GM21737 (cell line): ENCODE data around the gene PRR19.

Experiments used
- ATAC-seq: cut with Tn5 transposase; IDR thresholded peaks from one replicate; pipeline ENCODE4 v1.9.1; 2021; ENCODE audit warnings: mild to moderate bottlenecking, moderate library complexity; ENCODE audit not compliant: unreplicated experiment

The PRR19 gene

DNA sequence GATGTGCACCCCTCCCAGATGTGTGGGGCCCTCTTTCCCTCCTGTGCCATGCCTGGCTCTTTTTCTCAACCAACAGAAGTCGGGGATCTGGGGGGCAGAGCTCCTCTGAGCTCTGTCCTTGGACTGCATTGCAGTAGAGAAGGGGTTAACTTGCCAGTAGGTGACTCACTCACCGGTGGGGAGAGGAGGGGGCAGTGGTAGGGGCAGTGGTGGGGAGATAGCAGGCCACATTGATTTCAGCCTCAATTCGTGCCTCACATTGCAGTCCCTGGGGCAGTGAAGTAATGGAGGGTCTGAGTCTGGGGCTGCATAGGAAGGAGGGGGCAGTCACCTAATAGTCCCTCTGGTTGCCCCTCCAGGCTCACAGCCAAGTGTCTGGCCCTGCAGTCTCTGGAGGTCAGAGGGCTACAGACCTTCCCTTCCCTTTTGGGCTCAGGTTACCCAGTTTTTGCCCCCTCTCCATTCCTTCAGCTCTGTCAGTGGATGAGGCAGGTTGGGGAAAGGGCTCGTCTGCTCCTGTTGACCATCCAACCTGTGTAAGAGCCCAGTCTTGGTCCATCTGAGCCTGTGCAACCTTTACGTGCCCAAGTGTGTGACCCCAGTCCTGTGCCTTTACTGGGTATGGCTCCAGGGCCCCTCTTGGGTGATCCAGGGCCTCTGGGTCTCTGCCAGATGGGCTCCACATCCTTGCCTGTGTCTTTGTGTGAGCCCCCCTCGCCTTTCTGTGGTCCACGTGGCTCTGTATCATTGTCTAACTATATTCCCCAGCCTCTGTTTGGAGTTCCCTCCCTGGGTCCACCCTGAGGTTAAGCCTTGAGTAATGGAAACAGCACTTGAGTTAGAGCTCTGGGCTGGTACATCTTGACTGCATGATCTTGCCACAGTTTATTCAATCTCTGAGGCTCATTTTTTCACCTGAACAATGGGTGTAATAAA lies 19.8 kb upstream of the PRR19 start:
- ATAC-seq: no peak

DNA sequence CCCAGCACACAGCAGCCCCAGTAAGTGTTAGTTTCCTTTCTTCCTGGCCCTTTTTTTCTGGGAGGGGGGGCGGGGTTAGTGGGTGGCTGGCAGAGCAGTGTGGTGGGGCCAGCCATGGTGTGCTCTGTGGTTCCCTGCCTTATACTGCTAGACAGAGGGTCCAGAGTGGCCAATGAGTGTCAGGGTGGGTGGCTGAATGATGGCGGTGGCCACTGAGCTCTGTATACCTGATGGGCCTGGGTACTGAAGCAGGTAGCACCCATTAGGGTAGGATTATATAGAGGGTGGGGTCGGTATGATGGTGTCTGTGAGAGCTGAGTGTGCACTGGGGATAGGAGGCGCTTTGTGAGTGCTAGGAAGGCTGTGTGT lies 19.1 kb upstream of the PRR19 start:
- ATAC-seq: no peak

DNA sequence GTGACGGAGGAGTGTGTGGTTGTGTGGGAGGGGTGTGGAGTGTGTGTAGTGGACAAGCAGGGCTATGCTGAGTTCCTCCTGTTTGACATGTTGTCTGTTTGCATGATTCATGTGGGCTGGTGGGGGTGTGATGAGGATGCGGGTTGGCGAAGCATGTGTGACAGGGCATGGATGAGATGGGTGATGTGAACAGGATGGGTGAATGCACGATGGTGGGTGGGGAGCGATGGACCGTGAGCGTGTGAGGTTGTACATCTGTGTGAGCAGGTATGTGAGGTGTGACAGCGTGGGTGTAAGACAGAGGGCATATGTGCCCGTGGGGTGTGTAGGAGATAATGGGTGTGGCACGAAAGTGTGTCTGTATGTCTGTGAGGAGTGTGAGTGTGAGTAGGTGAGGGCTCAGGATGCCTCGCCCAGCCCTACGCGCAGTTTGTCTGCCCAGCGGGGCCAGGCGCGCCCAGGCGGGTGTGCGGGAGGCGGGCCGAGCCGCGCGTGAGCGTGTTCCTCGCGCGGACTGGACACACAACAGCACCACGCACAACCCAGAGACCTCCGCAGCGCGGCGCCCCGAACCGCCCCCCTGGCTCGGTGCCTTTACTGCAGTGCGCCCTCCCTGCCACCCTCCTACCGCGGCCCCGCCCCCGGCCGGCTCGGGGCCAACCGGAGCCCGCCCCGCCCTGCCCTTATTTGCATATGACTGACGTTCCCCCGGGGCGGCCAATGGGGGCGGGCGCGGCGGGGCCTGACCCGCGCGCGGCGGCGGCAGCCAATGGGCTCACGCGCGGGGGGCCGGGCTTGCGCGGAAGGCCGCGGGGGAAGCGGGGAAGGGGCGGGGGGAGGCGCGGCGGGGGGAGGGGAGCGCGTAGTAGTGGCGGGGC lies 18.5 kb upstream of the PRR19 start:
- ATAC-seq: peak; percentile 41

DNA sequence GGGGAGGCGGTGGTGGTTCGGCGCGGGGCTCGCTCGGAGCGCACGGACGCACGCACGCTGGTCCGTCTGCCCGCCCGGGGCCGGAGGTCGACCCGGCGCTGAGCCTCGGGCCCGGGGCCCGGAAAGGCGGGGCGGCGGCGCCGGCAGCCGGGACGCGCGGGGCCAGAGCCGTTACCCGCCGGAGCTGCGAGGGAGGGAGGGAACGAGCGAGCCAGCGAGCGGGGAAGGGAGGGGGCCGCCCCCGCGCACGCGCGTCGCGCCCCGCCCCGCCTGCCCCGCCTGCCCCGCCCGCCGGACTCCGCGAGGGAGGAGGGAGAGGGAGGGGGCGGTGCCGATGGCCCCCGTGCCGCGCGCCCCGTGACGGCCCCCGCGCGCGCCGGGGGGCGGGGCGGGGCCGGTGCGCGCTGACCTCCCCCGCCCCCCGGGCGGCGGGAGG lies 17.8 kb upstream of the PRR19 start:
- peak; percentile 33 for ATAC-seq

DNA sequence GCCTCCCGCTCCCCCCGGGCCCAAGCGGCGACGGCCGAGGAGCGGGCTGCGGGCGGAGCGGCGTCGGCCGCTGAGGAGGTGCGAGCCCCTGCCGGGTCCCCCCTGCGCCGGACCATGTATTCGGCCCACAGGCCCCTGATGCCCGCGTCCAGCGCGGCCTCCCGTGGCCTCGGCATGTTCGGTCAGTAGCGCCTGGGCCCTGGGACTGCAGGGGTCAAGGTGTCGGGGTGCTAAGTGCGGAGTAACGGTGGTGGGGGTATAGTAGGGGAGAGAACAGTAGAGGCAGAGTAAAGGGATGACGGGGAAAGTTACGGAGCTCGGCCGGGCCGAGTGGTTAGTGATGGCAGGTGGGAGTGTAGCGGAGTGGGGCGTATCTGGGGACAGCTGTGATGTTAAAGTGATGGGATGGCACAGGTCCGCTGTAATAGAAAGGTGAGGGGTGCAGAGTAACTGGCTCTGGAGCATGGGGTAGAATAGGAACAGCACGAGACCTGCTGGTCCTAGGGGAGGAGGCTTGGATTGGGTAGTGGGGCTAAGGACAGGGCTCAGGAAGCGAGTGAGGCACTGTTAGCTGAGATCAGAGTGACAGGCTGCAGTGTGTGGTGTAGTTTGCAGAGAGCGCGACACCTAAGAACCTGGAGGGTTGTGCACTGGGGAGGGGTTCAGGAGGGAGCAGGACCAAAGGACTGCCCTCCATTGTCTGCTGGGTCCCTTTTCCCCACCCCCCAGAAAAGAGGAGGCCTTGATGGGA lies 17.2 kb upstream of the PRR19 start:
- no peak for ATAC-seq

DNA sequence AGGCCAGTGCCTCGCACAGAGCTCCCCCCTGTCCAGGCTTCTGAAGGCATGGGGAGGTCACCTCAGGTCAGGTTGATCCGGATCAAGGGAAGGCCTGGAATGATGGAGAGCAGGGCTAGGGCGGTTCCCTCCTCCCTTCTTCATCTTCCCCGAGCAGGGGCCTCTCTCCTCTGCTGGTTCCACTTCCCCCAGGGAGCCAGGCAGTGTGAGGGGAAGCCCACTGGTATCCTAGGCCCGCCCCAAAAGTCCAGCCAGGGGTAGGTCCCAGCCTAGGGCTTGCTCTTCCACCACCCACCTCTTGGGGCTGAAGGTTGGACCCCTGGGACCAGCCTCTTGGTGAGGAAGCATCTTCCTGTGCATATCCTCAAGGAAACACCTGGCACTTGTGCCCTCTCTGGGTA lies 16.4 kb upstream of the PRR19 start:
- no peak for ATAC-seq

DNA sequence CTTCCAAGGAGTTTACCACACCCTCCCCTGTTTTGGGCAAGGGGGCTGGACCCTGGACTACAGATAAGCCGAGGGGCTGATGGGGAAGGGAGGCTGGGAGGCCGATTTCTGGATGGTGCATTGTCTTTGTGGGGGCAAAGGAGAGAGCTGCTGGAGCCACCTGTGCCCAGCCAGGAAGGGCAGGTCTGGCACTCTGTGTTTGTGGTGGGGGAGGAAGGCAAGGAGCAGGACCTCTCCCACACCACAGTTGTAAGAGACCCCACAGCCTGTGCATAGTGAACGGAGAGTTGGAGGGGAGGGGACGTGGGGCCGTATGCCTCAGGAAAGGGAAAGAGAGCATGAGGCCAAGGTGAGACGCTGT lies 16.0 kb upstream of the PRR19 start:
- ATAC-seq: no peak

DNA sequence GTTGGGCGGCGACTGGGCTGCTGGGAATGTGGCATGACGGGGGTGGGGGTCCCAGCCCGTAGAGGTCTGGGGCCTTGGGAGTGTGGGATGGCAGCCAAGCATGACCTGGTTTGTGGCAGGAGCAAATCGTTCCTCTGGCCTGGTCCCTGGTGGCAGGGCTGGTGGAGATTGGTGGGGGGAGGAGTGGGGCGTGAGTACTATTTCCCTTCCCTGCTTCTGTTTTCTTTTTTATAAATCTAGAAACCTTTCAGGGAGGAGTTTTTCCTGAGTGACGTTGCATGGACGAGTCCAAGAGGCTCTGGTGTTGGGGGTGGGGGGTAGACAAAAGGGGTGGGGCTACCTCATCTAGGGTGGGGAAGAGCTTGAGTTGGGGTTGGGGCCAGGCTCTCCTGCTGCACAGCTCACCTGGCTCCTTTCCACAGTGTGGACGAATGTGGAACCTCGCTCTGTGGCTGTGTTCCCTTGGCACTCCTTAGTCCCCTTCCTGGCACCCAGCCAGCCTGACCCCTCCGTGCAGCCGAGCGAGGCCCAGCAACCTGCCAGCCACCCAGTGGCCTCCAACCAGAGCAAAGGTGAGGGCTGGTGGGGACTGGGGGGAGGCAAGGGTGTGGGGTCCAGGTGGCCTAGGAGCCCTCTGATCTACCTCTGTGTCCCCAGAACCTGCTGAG lies 15.4 kb upstream of the PRR19 start:
- ATAC-seq: no peak

DNA sequence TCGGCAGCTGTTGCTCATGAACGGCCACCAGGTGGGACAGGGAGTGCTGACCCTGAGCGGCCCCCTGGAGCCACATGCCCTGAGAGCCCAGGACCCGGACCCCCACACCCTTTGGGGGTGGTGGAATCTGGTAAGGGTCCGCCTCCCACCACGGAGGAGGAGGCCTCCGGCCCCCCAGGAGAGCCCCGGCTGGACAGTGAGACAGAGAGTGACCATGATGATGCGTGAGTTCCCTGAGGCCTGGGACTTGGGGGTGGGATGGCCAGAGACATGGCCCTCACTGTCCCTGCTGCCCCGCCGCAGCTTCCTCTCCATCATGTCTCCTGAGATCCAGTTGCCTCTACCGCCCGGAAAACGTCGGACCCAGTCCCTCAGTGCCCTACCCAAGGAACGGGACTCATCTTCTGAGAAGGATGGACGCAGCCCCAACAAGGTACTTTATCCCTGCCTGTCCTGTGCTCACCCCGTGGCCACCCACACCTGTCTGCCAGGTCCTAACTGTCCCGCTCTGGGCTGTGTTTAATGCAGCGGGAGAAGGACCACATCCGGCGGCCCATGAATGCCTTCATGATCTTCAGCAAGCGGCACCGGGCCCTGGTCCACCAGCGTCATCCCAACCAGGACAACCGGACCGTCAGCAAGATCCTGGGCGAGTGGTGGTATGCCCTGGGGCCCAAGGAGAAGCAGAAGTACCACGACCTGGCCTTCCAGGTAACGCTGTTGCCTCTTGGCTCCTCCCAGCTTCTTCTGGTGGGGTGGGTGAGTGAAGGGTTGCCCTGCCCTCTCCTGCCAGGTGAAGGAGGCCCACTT lies 14.7 kb upstream of the PRR19 start:
- ATAC-seq: no peak

DNA sequence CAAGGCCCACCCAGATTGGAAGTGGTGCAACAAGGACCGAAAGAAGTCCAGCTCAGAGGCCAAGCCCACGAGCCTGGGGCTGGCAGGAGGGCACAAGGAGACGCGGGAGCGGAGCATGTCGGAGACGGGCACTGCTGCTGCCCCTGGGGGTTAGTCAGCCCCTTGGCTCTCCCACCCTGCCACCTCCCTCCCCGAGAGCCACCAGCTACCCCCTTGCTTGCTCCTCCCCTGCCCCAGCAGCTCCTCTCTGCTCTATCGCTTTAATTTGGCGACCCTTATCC lies 14.2 kb upstream of the PRR19 start:
- no peak for ATAC-seq

DNA sequence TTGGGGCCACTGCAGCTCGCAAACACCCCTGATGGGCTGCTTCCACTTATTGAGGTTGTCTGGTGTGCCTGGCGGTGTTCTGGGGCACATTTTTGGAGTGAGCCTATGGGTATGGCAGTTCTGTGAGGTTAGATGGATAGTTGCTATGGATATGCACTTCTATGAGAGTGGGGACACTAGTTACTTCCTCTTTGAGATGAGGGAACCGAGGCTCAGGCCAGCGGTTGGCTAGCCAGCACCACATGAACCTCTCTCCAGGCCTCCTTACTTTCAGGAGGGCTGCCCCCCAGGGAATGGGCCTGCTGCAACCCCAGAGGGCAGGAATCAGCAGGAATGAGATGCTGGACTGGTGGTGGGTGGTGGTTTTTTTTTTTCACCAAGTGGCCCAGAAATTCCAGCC lies 13.5 kb upstream of the PRR19 start:
- ATAC-seq: no peak

DNA sequence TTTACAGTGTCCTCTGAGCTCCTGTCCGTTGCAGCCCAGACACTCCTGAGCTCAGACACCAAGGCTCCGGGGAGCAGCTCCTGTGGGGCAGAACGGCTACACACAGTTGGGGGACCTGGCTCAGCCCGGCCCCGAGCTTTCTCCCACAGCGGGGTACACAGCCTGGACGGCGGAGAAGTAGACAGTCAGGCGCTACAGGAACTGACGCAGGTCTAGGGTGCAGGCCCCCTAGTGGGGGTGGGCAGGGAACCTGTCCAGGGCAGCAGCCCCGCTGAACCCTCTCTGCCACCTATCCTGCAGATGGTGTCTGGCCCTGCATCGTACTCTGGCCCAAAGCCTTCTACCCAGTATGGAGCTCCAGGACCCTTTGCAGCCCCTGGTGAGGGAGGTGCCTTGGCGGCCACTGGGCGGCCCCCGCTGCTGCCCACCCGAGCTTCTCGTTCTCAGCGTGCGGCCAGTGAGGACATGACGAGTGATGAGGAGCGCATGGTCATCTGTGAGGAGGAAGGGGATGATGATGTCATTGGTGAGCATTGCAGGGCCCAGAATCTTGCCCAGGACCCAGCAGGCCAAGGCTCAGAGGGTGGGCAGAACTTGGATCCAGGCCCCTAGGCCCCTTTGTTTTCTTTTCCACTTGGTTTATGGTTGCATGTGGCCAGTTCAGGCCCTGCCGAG lies 12.9 kb upstream of the PRR19 start:
- no peak for ATAC-seq

DNA sequence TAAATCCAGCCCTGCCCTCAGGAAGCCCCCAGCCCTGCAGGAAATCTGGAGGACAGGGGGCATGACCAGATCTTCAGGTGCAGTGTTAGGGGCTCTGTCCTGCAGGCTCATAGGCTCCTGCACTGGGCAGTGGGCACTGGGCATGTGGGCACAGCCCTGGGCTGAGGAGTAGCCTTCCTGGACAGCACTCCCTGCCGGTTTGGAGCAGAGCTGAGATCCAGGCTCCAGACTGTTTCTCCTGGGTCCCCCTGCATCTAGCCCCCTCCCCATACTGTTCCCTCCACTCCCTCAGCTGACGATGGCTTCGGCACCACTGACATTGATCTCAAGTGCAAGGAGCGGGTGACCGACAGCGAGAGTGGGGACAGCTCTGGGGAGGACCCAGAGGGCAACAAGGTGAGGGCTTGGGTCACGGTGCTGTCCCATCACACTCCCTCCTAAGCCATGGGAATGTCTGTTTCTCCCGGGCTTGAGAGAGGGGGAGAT lies 12.3 kb upstream of the PRR19 start:
- ATAC-seq: no peak

DNA sequence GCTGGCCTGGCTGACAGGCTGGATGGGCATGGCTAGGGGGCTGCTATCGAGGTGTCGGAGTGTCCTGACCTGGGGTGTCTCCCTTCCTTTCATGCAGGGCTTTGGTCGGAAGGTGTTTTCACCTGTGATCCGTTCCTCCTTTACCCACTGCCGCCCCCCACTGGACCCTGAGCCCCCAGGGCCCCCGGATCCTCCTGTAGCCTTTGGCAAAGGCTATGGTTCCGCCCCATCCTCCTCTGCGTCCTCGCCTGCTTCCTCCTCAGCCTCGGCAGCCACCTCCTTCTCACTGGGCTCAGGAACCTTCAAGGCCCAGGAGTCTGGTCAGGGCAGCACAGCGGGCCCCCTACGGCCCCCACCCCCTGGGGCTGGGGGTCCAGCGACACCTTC lies 11.8 kb upstream of the PRR19 start:
- ATAC-seq: no peak

DNA sequence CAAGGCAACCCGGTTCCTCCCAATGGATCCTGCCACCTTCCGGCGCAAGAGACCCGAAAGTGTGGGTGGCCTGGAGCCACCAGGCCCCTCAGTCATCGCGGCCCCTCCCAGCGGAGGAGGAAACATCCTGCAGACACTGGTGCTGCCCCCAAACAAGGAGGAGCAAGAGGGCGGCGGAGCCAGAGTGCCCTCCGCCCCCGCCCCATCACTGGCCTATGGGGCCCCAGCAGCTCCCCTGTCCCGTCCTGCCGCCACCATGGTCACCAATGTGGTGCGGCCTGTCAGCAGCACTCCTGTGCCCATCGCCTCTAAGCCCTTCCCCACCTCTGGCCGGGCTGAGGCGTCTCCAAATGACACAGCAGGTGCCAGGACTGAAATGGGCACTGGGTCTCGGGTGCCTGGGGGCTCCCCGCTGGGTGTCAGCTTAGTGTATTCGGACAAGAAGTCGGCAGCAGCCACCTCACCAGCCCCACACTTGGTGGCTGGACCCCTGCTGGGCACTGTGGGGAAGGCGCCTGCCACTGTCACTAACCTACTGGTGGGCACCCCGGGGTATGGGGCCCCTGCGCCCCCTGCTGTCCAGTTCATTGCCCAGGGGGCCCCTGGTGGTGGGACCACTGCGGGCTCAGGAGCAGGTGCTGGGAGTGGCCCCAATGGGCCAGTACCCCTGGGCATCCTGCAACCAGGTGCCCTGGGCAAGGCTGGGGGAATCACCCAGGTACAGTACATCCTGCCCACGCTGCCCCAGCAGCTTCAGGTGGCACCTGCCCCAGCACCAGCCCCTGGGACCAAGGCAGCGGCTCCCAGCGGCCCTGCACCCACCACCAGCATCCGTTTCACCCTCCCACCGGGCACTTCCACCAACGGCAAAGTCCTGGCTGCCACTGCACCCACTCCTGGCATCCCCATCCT lies 11.2 kb upstream of the PRR19 start:
- no peak for ATAC-seq

DNA sequence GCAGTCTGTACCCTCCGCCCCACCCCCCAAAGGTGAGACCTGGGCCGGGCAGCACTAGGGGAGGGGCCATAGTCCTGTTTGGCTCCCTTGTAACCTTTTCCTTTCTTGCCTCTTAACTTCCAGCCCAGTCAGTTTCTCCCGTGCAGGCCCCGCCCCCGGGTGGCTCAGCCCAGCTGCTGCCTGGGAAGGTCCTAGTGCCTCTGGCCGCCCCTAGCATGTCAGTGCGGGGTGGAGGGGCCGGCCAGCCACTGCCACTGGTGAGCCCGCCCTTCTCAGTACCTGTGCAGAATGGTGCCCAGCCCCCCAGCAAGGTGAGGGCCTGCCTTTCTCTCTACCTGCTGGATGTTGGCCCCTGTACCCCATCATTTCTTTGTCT lies 10.5 kb upstream of the PRR19 start:
- no peak for ATAC-seq

DNA sequence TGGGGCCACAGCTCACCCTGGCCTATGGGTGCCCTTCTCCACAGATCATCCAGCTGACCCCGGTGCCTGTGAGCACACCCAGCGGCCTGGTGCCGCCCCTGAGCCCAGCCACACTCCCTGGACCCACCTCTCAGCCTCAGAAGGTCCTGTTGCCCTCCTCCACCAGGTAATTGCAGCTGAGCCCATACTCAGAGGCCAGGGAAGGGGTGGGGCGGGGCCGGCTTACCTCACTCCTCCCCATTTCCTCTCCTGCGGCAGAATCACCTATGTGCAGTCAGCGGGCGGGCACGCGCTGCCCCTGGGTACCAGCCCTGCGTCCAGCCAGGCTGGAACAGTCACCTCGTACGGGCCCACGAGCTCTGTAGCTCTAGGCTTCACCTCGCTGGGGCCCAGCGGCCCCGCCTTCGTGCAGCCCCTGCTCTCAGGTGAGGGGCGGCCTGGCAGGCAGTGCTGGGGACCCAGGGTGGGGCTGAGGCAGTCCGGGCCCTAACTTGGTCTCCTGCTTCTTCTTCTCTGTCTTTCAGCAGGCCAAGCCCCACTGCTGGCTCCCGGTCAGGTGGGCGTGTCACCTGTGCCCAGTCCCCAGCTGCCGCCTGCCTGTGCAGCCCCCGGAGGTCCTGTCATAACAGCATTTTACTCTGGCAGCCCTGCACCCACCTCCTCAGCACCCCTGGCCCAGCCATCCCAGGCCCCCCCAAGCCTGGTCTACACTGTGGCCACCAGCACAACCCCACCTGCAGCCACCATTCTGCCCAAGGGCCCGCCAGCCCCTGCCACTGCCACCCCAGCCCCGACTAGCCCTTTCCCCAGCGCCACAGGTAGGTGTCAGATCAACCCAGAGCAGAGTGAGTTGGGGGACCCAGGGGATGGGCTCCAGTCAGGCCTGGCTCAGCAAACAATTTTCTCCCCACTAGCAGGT lies 9.6 kb upstream of the PRR19 start:
- ATAC-seq: no peak
